Activated CD4-positive, alpha-beta T cell treated with anti-CD3 and anti-CD28 coated beads, Interleukin-2, amount 10 ng/mL, durations not matched to agents 24 days and 14 days (primary cell): ENCODE results near the gene STIP1. TPM values are rescaled to one million over a fixed set of nuclear protein-coding genes. Genes with fewer than 3 reads are reported as not detected.

ENCODE experiments used
- DNase-seq: peaks from one replicate; pipeline ENCODE4 v3.0.0; 2022
- H3K27ac Mint-ChIP-seq: one replicate; pipeline ENCODE4 v1.8.0; 2022; ENCODE audit warnings: mild to moderate bottlenecking, mixed read lengths
- H3K27me3 Mint-ChIP-seq: one replicate; pipeline ENCODE4 v1.8.0; 2022; ENCODE audit warnings: mixed read lengths
- H3K36me3 Mint-ChIP-seq: one replicate; pipeline ENCODE4 v1.8.0; 2022; ENCODE audit warnings: low read depth, mild to moderate bottlenecking, mixed read lengths
- H3K4me1 Mint-ChIP-seq: one replicate; pipeline ENCODE4 v1.8.0; 2021; ENCODE audit warnings: mixed read lengths
- H3K4me3 Mint-ChIP-seq: one replicate; pipeline ENCODE4 v1.8.0; 2022; ENCODE audit warnings: mild to moderate bottlenecking, moderate library complexity, mixed read lengths
- H3K9me3 Mint-ChIP-seq: one replicate; pipeline ENCODE4 v1.8.0; 2021; ENCODE audit warnings: mixed read lengths
- intact Hi-C: fragments of 100-400 bp; cut with micrococcal nuclease; formaldehyde crosslinking; loops from one replicate; pipeline ENCODE4 v1.15.1; 2023
- total RNA-seq: library from RNA; stranded (reverse); gene quantifications from 2 replicates; pipeline ENCODE4 v1.2.3, GENCODE V29; 2022

Gene STIP1
- total RNA-seq, 1 donor from 2014 or later: 521 TPM

GRCh38 chr11:64211181-64211872 lies 25.4 kb downstream of the STIP1 start:
- H3K27ac Mint-ChIP-seq: peak overlapping the region; percentile 6
- no peak for DNase-seq
- peaks cover 25% of the 10 kb centered on the region for H3K4me1 Mint-ChIP-seq
- no peaks in the 10 kb centered on the region for H3K9me3 Mint-ChIP-seq
- intact Hi-C loops: no loop called here
- no peaks in the 10 kb centered on the region for H3K27me3 Mint-ChIP-seq
- no peak overlapping the region for H3K4me3 Mint-ChIP-seq
- H3K36me3 Mint-ChIP-seq: peaks cover 69% of the 10 kb centered on the region

- Mint-ChIP-seq H3K9me3 (no peaks in the 10 kb centered on the region), H3K4me3 (no peak overlapping the region), H3K36me3 (peaks cover 60% of the 10 kb centered on the region), H3K27me3 (no peaks in the 10 kb centered on the region), H3K27ac (no peak overlapping the region), H3K4me1 (peaks cover 15% of the 10 kb centered on the region)
- DNase-seq: no peak
- intact Hi-C loops: no loop called here
These were observed 30.9 kb downstream of the STIP1 start for GRCh38 chr11:64216879-64217278.

DNA sequence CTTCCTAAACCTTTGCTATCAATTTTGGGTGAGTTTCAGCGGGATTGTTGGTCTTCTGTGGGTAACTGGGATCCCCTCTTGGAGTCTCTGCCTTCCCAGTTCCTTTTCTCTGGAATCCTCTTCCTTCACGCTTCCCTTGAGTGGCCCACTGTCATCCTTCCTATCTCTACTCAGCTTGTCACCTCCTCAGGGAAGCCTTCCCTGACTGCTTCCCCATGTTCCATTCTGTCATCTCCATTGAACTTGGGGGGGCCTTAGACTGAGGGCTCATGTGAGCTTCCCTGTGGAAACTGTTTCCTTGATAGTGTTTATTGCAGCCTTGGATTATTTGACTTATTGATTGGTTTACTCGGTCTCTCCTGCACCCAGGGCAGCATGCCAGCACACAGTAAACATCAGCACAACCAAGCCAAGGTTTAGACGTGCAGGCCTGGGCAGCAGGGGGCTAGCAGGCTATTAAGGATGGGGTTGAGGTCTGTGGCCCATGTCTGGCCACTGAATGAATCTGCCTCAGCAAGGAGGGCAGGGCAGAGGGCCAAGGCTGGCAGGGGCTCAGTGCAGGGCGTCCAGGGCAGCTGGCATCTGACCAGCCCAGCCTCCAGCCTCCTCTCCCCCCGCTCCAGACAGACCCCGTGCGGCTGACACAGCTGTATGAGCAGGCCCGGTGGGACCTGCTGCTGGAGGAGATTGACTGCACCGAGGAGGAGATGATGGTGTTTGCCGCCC lies 32.8 kb downstream of the STIP1 start:
- peaks cover 51% of the 10 kb centered on the region for H3K36me3 Mint-ChIP-seq
- intact Hi-C loops: no loop called here
- peaks cover 9% of the 10 kb centered on the region for H3K4me1 Mint-ChIP-seq
- no peaks in the 10 kb centered on the region for H3K9me3 Mint-ChIP-seq
- no peak for DNase-seq
- no peak overlapping the region for H3K4me3 Mint-ChIP-seq
- H3K27ac Mint-ChIP-seq: peak overlapping the region; percentile 36
- no peaks in the 10 kb centered on the region for H3K27me3 Mint-ChIP-seq

DNA sequence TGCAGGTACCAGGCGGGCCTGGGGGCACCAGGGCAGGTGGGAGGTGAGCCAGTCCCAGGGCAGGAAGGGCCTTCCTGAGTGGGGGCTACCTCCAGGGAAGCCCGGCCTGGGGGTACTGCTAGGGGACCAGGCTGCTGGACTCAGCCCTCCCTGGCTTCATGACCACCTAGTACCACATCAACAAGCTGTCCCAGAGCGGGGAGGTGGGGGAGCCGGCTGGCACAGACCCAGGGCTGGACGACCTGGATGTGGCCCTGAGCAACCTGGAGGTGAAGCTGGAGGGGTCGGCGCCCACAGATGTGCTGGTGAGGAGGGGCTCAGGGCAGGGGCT lies 33.3 kb downstream of the STIP1 start:
- H3K27me3 Mint-ChIP-seq: no peaks in the 10 kb centered on the region
- intact Hi-C loops: no loop called here
- DNase-seq: no peak
- H3K4me1 Mint-ChIP-seq: peaks cover 8% of the 10 kb centered on the region
- H3K27ac Mint-ChIP-seq: no peak overlapping the region
- H3K9me3 Mint-ChIP-seq: no peaks in the 10 kb centered on the region
- H3K36me3 Mint-ChIP-seq: peaks cover 52% of the 10 kb centered on the region
- no peak overlapping the region for H3K4me3 Mint-ChIP-seq

- intact Hi-C loops: no loop called here
- no peaks in the 10 kb centered on the region for H3K9me3 Mint-ChIP-seq
- no peak overlapping the region for H3K27ac Mint-ChIP-seq
- peaks cover 49% of the 10 kb centered on the region for H3K36me3 Mint-ChIP-seq
- H3K4me1 Mint-ChIP-seq: peaks cover 8% of the 10 kb centered on the region
- H3K27me3 Mint-ChIP-seq: no peaks in the 10 kb centered on the region
- H3K4me3 Mint-ChIP-seq: no peak overlapping the region
- DNase-seq: no peak
These were observed 33.8 kb downstream of the STIP1 start for GRCh38 chr11:64219755-64220154.

DNA sequence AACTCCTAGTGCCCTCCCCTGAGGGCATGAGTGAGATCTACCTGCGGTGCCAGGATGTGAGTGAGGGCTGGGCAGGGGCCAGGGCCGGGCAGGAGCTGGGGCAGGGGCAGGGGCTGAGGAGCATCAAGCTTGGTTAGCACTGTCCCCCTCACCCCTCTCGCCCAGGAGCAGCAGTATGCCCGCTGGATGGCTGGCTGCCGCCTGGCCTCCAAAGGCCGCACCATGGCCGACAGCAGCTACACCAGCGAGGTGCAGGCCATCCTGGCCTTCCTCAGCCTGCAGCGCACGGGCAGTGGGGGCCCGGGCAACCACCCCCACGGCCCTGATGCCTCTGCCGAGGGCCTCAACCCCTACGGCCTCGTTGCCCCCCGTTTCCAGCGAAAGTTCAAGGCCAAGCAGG lies 34.3 kb downstream of the STIP1 start:
- no peak for DNase-seq
- Mint-ChIP-seq H3K4me3 (no peak overlapping the region), H3K36me3 (peaks cover 47% of the 10 kb centered on the region), H3K4me1 (peaks cover 8% of the 10 kb centered on the region), H3K27me3 (no peaks in the 10 kb centered on the region), H3K27ac (no peak overlapping the region), H3K9me3 (no peaks in the 10 kb centered on the region)
- intact Hi-C loops: no loop called here

- Mint-ChIP-seq H3K36me3 (peaks cover 46% of the 10 kb centered on the region), H3K4me3 (no peak overlapping the region), H3K9me3 (no peaks in the 10 kb centered on the region)
These were observed 34.8 kb downstream of the STIP1 start for GRCh38 chr11:64220798-64221197.

DNA sequence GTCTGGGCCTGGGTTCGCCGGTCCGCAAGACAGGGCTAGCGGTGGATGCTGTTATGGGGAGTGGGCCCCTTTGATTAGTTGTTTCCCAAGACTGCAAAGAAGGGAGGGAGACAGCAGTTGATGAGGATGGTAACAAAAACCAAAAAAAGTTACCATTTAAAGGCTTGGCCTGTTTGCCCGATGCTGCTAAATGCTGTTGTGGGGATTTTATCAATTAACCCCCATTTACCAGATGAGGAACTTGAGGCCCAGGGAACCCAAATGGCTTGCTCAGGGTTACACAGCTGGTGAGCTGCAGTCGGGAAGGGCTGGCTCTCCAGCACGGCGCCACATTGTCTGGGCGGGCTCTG lies 36.7 kb downstream of the STIP1 start:
- Mint-ChIP-seq H3K4me1 (peaks cover 14% of the 10 kb centered on the region), H3K27ac (no peak overlapping the region), H3K9me3 (no peaks in the 10 kb centered on the region), H3K4me3 (no peak overlapping the region), H3K36me3 (peaks cover 37% of the 10 kb centered on the region), H3K27me3 (no peaks in the 10 kb centered on the region)
- no peak for DNase-seq
- intact Hi-C loops: no loop called here

More at GRCh38 chr11:64220798-64221197, 34.8 kb downstream of the STIP1 start:
- intact Hi-C loops: no loop called here
- H3K27ac Mint-ChIP-seq: no peak overlapping the region
- peaks cover 9% of the 10 kb centered on the region for H3K4me1 Mint-ChIP-seq
- no peak for DNase-seq
- no peaks in the 10 kb centered on the region for H3K27me3 Mint-ChIP-seq

- H3K4me3 Mint-ChIP-seq: no peak overlapping the region
- H3K27ac Mint-ChIP-seq: no peak overlapping the region
- DNase-seq: no peak
- peaks cover 35% of the 10 kb centered on the region for H3K36me3 Mint-ChIP-seq
- no peaks in the 10 kb centered on the region for H3K9me3 Mint-ChIP-seq
- intact Hi-C loops: no loop called here
- peaks cover 16% of the 10 kb centered on the region for H3K4me1 Mint-ChIP-seq
- no peaks in the 10 kb centered on the region for H3K27me3 Mint-ChIP-seq
These were observed 37.2 kb downstream of the STIP1 start for GRCh38 chr11:64223001-64223651.

- DNase-seq: no peak
- Mint-ChIP-seq H3K9me3 (no peaks in the 10 kb centered on the region), H3K27me3 (no peaks in the 10 kb centered on the region), H3K27ac (peak overlapping the region; percentile 86), H3K36me3 (peaks cover 25% of the 10 kb centered on the region), H3K4me3 (peak overlapping the region; percentile 91), H3K4me1 (peaks cover 21% of the 10 kb centered on the region)
- intact Hi-C loops: no loop called here
These were observed 38.4 kb downstream of the STIP1 start for GRCh38 chr11:64224151-64224890.

- intact Hi-C loops: no loop called here
- H3K27me3 Mint-ChIP-seq: no peaks in the 10 kb centered on the region
- H3K36me3 Mint-ChIP-seq: peaks cover 24% of the 10 kb centered on the region
- peaks cover 26% of the 10 kb centered on the region for H3K4me1 Mint-ChIP-seq
- DNase-seq: no peak
- peak overlapping the region; percentile 86 for H3K27ac Mint-ChIP-seq
- H3K4me3 Mint-ChIP-seq: peak overlapping the region; percentile 91
- no peaks in the 10 kb centered on the region for H3K9me3 Mint-ChIP-seq
These were observed 39.1 kb downstream of the STIP1 start for GRCh38 chr11:64224891-64225607.

DNA sequence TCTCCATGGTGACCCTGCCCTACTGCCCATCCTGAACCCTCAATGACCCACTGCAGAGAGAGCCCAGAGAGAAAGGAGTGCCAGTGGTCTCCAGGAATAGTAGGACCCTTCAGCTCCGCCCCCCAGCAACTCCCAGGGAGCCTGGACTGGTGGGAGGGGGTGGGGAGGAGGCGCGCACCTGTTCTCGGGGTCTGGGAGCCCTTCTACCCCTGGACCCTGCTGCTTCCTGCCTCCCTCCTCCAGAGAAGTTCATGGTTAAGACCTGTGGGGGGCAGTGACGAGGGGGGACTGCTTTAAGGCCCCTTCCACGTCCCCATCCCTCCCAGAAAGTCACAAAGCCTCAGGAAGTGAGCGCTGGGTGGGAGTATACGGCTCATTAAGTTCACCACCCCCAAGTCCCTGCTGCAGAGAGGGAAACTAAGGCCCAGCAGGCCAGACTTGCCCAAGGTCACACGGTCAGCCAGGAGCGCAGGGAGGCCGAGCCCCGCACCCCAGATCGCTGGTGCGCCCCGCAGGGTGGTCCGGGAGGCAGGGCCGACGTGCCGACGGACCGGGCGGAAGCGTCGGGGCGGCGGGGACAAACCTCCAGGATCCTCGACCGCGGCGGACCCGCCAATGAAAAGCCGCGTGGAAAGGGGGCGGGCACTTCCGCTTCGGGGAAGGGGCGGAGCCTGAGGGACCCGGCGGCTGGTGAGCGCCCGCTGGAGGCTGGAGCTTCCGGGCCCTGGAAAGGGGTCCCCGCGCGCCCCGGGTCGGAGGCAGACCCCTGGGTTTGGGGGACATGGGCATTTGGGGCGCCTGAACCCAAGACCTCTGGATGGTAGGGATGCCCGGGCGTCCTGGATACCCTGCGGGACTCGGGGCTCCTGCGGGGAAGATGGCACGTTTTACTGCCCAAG lies 39.9 kb downstream of the STIP1 start, which contains the start of the genes NUDT22 and TRPT1:
Gene NUDT22, plus strand, starts transcription at position 667 of the 899 bp plus-strand sequence. CDS start 379 bp downstream, outside the sequence.
Gene TRPT1, minus strand, starts transcription at position 579 of the 899 bp plus-strand sequence. Its CDS starts 326 bp downstream, at position 253.
- no peaks in the 10 kb centered on the region for H3K9me3 Mint-ChIP-seq
- DNase-seq: peak; percentile 99
- peak within 1 kb of the TSS; percentile 86 for H3K27ac Mint-ChIP-seq
- H3K36me3 Mint-ChIP-seq: peaks cover 19% of the 10 kb centered on the region
- no peaks in the 10 kb centered on the region for H3K27me3 Mint-ChIP-seq
- intact Hi-C loops: loop anchor here (1.0 to 2.0 kb wide), 4 partner anchors 15 to 79 kb away; partner anchors contain the start of genes ESRRA, FKBP2 and STIP1
- peak within 1 kb of the TSS; percentile 91 for H3K4me3 Mint-ChIP-seq
- H3K4me1 Mint-ChIP-seq: peaks cover 27% of the 10 kb centered on the region
